ENCODE data around the gene ATF2.

DNA sequence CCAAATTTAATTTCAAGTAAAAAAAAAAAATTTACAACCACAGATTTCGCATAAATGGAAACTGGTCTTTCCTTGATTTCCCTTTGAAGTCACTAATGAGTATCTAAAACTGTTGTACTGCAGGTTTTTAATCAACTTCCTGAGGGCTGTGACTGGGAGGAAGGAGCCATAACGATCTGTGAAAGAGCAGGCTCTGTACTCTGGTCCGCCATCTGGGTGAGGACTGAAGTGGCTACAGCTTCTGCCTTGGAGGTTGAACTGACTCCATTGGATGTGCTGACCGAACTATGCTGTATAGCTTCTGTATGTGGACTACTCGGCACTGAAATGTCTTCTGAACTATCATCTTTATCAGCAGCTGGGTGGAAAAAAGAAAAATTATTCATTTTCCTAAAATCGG lies 93.5 kb downstream of the ATF2 start:
- TF ChIP-seq, protein P1, sequence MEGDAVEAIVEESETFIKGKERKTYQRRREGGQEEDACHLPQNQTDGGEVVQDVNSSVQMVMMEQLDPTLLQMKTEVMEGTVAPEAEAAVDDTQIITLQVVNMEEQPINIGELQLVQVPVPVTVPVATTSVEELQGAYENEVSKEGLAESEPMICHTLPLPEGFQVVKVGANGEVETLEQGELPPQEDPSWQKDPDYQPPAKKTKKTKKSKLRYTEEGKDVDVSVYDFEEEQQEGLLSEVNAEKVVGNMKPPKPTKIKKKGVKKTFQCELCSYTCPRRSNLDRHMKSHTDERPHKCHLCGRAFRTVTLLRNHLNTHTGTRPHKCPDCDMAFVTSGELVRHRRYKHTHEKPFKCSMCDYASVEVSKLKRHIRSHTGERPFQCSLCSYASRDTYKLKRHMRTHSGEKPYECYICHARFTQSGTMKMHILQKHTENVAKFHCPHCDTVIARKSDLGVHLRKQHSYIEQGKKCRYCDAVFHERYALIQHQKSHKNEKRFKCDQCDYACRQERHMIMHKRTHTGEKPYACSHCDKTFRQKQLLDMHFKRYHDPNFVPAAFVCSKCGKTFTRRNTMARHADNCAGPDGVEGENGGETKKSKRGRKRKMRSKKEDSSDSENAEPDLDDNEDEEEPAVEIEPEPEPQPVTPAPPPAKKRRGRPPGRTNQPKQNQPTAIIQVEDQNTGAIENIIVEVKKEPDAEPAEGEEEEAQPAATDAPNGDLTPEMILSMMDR (IDR thresholded peaks at IDR 0.05): no peak
- no peak for TF ChIP-seq POLR2A (IDR thresholded peaks at IDR 0.05)

Data from heart left ventricle (tissue), 13 donors.